Neural cell (in vitro differentiated cells): ENCODE measurements around the gene RETREG1. TPM values are rescaled to one million over a fixed set of nuclear protein-coding genes. Genes with fewer than 3 reads are reported as not detected.

Source experiments
- H2AFZ ChIP-seq: fragments of 200-600, 300-800 bp; sonication (generic), shearing (Covaris generic); 2 replicates; pipeline ENCODE4 v1.6.0; 2014; ENCODE audit warnings: low read depth, mild to moderate bottlenecking, antibody characterized with exemption, low read length, moderate library complexity
- H3F3A ChIP-seq: fragments of 200-600 bp; shearing (Covaris generic); 2 replicates; pipeline ENCODE4 v1.6.1; 2016; ENCODE audit warnings: mild to moderate bottlenecking, moderate library complexity, mixed read lengths, antibody characterized with exemption, low read length; ENCODE audit not compliant: insufficient read depth, poor library complexity, severe bottlenecking
- H3K27ac ChIP-seq: fragments of 200-600, 300-800 bp; sonication (generic), shearing (Covaris generic); 2 replicates; pipeline ENCODE4 v1.5.1; 2014; ENCODE audit warnings: mild to moderate bottlenecking, low read length, moderate library complexity
- H3K27me3 ChIP-seq: fragments of 300-800, 200-600 bp; sonication (generic), shearing (Covaris generic); 2 replicates; pipeline ENCODE4 v1.6.0; 2014; ENCODE audit warnings: mild to moderate bottlenecking, low read depth, low read length, moderate library complexity; ENCODE audit not compliant: insufficient read depth
- H3K36me3 ChIP-seq: fragments of 300-800, 200-600 bp; sonication (generic), shearing (Covaris generic); 2 replicates; pipeline ENCODE4 v1.5.1; 2014; ENCODE audit warnings: mild to moderate bottlenecking, antibody characterized with exemption, low read length, moderate library complexity; ENCODE audit not compliant: insufficient read depth
- H3K4me2 ChIP-seq: fragments of 300-800, 200-600 bp; sonication (generic), shearing (Covaris generic); 2 replicates; pipeline ENCODE4 v1.6.0; 2014; ENCODE audit warnings: mild to moderate bottlenecking, low read length
- H3K4me3 ChIP-seq: fragments of 300-800, 200-600 bp; sonication (generic), shearing (Covaris generic); 2 replicates; pipeline ENCODE4 v1.5.1; 2014; ENCODE audit warnings: mild to moderate bottlenecking, low read length, moderate library complexity
- H3K79me2 ChIP-seq: fragments of 200-600 bp; shearing (Covaris generic); replicated peaks from 2 replicates; pipeline ENCODE4 v1.6.0; 2014; ENCODE audit warnings: mild to moderate bottlenecking, low read length, moderate library complexity; ENCODE audit not compliant: insufficient read depth
- H3K9ac ChIP-seq: fragments of 300-800, 200-600 bp; sonication (generic), shearing (Covaris generic); 2 replicates; pipeline ENCODE4 v1.6.1; 2016; ENCODE audit warnings: mild to moderate bottlenecking, low read length, mixed read lengths
- H3K9me2 ChIP-seq: fragments of 200-600 bp; shearing (Covaris generic); 2 replicates; pipeline ENCODE4 v1.6.1; 2016; ENCODE audit warnings: mild to moderate bottlenecking, low read length, mixed read lengths; ENCODE audit not compliant: insufficient read depth
- H3K9me3 ChIP-seq: fragments of 200-600, 300-800 bp; sonication (generic), shearing (Covaris generic); 2 replicates; pipeline ENCODE4 v1.6.1; 2016; ENCODE audit warnings: mild to moderate bottlenecking, mixed run types, low read length, moderate library complexity, mixed read lengths
- H4K20me1 ChIP-seq: fragments of 200-600 bp; shearing (Covaris generic); 2 replicates; pipeline ENCODE4 v1.6.1; 2016; ENCODE audit warnings: mild to moderate bottlenecking, mixed run types; ENCODE audit not compliant: insufficient read depth
- EP300 ChIP-seq: fragments of 450-650 bp; conservative IDR thresholded peaks from 2 replicates; pipeline ENCODE4 v1.6.1; 2014; ENCODE audit warnings: antibody characterized with exemption, mild to moderate bottlenecking, moderate library complexity; ENCODE audit not compliant: poor library complexity, severe bottlenecking
- EZH2 ChIP-seq: fragments of 200-600, 300-800 bp; shearing (Covaris generic), sonication (generic); IDR thresholded peaks from 2 replicates; pipeline ENCODE4 v1.6.1; 2014; ENCODE audit warnings: antibody characterized with exemption, low read length, borderline replicate concordance, mild to moderate bottlenecking; ENCODE audit not compliant: insufficient read depth, poor library complexity, severe bottlenecking
- MXI1 ChIP-seq: fragments of 450-650 bp; conservative IDR thresholded peaks from 2 replicates; pipeline ENCODE4 v1.6.1; 2014; ENCODE audit warnings: antibody characterized with exemption, mild to moderate bottlenecking; ENCODE audit not compliant: poor library complexity, severe bottlenecking
- POLR2AphosphoS5 ChIP-seq: IDR thresholded peaks from 2 replicates; pipeline ENCODE4 v1.6.1; 2012
- RAD21 ChIP-seq: fragments of 450-650 bp; conservative IDR thresholded peaks from 2 replicates; pipeline ENCODE4 v1.6.1; 2014; ENCODE audit warnings: antibody characterized with exemption, mild to moderate bottlenecking, moderate library complexity
- SMC3 ChIP-seq: fragments of 450-650 bp; conservative IDR thresholded peaks from 2 replicates; pipeline ENCODE4 v1.6.1; 2014; ENCODE audit warnings: antibody characterized with exemption, mild to moderate bottlenecking, moderate library complexity; ENCODE audit not compliant: poor library complexity
- TAF1 ChIP-seq: IDR thresholded peaks from 2 replicates; pipeline ENCODE4 v1.6.1; 2012; ENCODE audit warnings: low read depth
- polyA plus RNA-seq: library from polyadenylated mRNA; depleted of rRNA; stranded (reverse); fragments of >200 nt; gene quantifications from 2 replicates; pipeline ENCODE4 v1.2.3, GENCODE V29; 2014
- TF ChIP-seq, protein P1 (sequence below): IDR thresholded peaks from 2 replicates; pipeline ENCODE4 v1.6.1; 2012; ENCODE audit warnings: borderline replicate concordance
- TF ChIP-seq, protein P2 (sequence below): fragments of 450-650 bp; IDR thresholded peaks from 2 replicates; pipeline ENCODE4 v1.5.1; 2014; ENCODE audit warnings: antibody characterized with exemption, mild to moderate bottlenecking, moderate library complexity; ENCODE audit not compliant: poor library complexity, severe bottlenecking

The RETREG1 gene
- polyA plus RNA-seq, 1 donor from 2014 or later = 25.4 TPM

DNA sequence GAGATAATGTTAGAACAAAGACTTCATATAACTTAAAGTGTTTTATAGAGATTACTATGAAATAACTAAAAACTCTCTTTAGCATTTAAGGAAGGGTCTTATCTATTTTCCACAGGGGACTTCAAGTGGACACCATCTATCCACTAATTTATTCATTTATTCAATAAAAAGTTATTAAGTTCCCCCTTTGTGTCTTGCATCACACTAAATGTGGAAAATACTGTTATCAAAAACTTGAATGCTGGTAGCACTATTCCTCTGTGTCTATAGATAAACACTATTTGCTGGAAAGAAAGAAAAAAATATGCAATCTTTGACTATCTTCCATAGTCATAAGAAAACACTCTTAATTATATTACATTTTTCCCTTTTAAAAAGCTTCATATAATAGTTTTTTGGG is 131.1 kb downstream of the RETREG1 start:
- no peaks in the 10 kb centered on the region for H3K79me2 ChIP-seq
- no peaks in the 10 kb centered on the region for H3K27me3 ChIP-seq
- no peak overlapping the region for H3K9ac ChIP-seq
- H3K9me2 ChIP-seq = no peaks in the 10 kb centered on the region
- no peaks in the 10 kb centered on the region for H3K36me3 ChIP-seq
- H3F3A ChIP-seq = no peaks in the 10 kb centered on the region
- H3K27ac ChIP-seq = no peak overlapping the region
- no peak overlapping the region for H3K4me2 ChIP-seq
- H4K20me1 ChIP-seq = no peaks in the 10 kb centered on the region
- no peak overlapping the region for H2AFZ ChIP-seq
- no peak for TF ChIP-seq SMC3
- no peak for TF ChIP-seq RAD21
- TF ChIP-seq MXI1 = no peak
- no peak for TF ChIP-seq EP300
- no peak for TF ChIP-seq POLR2AphosphoS5
- no peak for TF ChIP-seq TAF1
- no peak overlapping the region for H3K4me3 ChIP-seq
- no peaks in the 10 kb centered on the region for H3K9me3 ChIP-seq

DNA sequence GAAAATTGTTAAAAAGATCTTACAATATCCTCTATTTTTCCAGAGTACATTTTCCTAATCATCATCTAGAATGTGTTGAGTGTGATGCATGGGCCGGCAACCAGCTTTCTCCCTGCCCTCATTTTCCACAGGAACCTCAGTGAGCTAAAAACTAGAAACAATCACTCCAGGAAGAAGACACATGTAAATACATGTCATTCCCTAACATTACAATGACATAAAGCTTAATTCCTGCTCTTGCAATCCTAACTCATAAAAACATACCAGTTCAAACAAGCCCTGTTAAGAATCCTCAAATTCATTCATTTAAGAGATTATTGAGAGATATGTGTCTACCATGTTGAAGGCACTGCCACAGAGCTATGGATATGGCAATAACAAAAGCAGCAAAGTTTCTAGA is 132.7 kb downstream of the RETREG1 start:
- no peaks in the 10 kb centered on the region for H3K9me3 ChIP-seq
- H3F3A ChIP-seq = no peaks in the 10 kb centered on the region
- no peak overlapping the region for H2AFZ ChIP-seq
- H3K4me3 ChIP-seq = no peak overlapping the region
- H4K20me1 ChIP-seq = no peaks in the 10 kb centered on the region
- no peaks in the 10 kb centered on the region for H3K79me2 ChIP-seq
- no peaks in the 10 kb centered on the region for H3K27me3 ChIP-seq
- H3K9me2 ChIP-seq = no peaks in the 10 kb centered on the region
- no peaks in the 10 kb centered on the region for H3K36me3 ChIP-seq
- no peak for TF ChIP-seq EP300
- no peak for TF ChIP-seq POLR2AphosphoS5
- no peak for TF ChIP-seq EZH2
- no peak for TF ChIP-seq RAD21
- TF ChIP-seq MXI1 = no peak
- TF ChIP-seq TAF1 = no peak
- TF ChIP-seq, protein P1, sequence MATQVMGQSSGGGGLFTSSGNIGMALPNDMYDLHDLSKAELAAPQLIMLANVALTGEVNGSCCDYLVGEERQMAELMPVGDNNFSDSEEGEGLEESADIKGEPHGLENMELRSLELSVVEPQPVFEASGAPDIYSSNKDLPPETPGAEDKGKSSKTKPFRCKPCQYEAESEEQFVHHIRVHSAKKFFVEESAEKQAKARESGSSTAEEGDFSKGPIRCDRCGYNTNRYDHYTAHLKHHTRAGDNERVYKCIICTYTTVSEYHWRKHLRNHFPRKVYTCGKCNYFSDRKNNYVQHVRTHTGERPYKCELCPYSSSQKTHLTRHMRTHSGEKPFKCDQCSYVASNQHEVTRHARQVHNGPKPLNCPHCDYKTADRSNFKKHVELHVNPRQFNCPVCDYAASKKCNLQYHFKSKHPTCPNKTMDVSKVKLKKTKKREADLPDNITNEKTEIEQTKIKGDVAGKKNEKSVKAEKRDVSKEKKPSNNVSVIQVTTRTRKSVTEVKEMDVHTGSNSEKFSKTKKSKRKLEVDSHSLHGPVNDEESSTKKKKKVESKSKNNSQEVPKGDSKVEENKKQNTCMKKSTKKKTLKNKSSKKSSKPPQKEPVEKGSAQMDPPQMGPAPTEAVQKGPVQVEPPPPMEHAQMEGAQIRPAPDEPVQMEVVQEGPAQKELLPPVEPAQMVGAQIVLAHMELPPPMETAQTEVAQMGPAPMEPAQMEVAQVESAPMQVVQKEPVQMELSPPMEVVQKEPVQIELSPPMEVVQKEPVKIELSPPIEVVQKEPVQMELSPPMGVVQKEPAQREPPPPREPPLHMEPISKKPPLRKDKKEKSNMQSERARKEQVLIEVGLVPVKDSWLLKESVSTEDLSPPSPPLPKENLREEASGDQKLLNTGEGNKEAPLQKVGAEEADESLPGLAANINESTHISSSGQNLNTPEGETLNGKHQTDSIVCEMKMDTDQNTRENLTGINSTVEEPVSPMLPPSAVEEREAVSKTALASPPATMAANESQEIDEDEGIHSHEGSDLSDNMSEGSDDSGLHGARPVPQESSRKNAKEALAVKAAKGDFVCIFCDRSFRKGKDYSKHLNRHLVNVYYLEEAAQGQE = no peak
- no peak overlapping the region for H3K27ac ChIP-seq
- no peak overlapping the region for H3K9ac ChIP-seq
- H3K4me2 ChIP-seq = no peak overlapping the region

DNA sequence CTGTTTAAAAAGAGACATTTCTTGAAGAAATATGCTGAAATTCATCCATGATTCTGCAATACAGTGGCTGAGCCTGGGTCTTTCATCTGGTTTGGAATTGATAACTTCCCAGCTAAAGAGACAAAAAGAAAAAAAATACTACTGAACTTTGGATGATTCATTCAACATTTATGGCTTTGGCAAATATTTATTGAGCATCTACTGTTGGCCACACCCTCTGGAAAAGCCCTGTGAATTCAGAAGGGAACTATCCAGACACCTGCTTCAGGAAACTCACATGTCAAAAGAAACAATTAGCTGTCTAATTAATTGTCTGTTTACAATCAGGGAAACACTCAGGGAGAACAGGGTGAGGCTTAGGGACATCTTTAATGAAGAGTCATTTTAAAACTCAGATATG is 133.4 kb downstream of the RETREG1 start:
- TF ChIP-seq POLR2AphosphoS5 (no peak), MXI1 (no peak), EZH2 (no peak), SMC3 (no peak), EP300 (no peak), RAD21 (no peak), TAF1 (no peak)
- TF ChIP-seq, protein P1 = no peak
- TF ChIP-seq, protein P2, sequence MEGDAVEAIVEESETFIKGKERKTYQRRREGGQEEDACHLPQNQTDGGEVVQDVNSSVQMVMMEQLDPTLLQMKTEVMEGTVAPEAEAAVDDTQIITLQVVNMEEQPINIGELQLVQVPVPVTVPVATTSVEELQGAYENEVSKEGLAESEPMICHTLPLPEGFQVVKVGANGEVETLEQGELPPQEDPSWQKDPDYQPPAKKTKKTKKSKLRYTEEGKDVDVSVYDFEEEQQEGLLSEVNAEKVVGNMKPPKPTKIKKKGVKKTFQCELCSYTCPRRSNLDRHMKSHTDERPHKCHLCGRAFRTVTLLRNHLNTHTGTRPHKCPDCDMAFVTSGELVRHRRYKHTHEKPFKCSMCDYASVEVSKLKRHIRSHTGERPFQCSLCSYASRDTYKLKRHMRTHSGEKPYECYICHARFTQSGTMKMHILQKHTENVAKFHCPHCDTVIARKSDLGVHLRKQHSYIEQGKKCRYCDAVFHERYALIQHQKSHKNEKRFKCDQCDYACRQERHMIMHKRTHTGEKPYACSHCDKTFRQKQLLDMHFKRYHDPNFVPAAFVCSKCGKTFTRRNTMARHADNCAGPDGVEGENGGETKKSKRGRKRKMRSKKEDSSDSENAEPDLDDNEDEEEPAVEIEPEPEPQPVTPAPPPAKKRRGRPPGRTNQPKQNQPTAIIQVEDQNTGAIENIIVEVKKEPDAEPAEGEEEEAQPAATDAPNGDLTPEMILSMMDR = no peak
- Histone ChIP-seq H3K9me2 (no peaks in the 10 kb centered on the region), H3K36me3 (no peaks in the 10 kb centered on the region), H3K9me3 (no peaks in the 10 kb centered on the region), H3F3A (no peaks in the 10 kb centered on the region), H3K4me3 (no peak overlapping the region), H3K9ac (no peak overlapping the region), H4K20me1 (no peaks in the 10 kb centered on the region), H3K79me2 (no peaks in the 10 kb centered on the region), H3K27me3 (no peaks in the 10 kb centered on the region), H3K27ac (no peak overlapping the region), H3K4me2 (no peak overlapping the region), H2AFZ (no peak overlapping the region)
